ENCODE data around the gene KIF21B. TPM values are rescaled to one million over a fixed set of nuclear protein-coding genes. Genes with fewer than 3 reads are reported as not detected.

KIF21B gene
- total RNA-seq, 2 donors from 2014 or later = 1.6 to 3.4 TPM

DNA sequence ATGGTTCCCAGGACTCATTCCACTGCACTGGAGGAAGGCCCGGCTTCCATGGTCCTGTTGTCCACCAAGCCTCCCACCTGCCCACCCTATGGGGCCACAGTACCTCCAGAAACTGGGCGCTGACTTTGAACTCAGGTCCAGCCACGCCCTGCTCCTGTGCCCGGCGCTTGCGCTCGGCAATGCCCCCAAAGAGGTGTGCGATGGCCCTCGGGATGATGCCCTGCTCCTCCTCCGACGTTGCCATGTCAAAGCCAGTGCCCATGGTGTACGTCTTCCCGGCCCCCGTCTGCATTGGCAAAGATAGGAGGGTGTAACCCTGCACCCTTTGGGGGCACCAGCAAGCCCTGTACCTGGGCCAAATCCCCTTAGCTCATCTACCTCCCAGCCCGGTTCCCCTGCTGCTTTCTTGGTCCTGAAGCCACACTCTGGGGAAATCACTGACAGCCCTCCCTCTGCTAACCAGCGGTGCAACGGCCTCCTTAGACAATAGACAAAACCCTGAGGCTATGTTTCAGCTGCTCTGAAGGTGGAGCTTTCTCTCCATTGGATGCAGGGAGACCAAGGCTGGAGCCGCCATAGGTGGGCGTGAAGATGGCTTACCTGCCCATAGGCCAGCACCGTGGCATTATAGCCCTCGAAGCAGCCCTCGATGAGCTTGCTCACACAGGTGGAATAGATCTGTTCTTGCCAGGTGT lies 14.7 kb downstream of the KIF21B start:
- intact Hi-C loops (cut with DNase I) = no loop called here
- H3K4me3 ChIP-seq = no peak overlapping the region
- H3K9me3 ChIP-seq = no peaks in the 10 kb centered on the region
- WGBS, 2 donors = 88 to 92% methylated on average over 21 to 22 of the region's 22 CpGs
- H3K27me3 ChIP-seq = no peaks in the 10 kb centered on the region
- no peak for ATAC-seq
- H3K4me1 ChIP-seq = no peaks in the 10 kb centered on the region
- no peaks in the 10 kb centered on the region for H3K36me3 ChIP-seq (replicated peaks in 1 of 2; ENCODE audit: insufficient read depth in 1 of 2, low read depth in 2 of 2)
- TF ChIP-seq CTCF (IDR thresholded peaks at IDR 0.05) (no peak), POLR2A (IDR thresholded peaks at IDR 0.05) (no peak)
- no peak for DNase-seq
- H3K27ac ChIP-seq = no peak overlapping the region

DNA sequence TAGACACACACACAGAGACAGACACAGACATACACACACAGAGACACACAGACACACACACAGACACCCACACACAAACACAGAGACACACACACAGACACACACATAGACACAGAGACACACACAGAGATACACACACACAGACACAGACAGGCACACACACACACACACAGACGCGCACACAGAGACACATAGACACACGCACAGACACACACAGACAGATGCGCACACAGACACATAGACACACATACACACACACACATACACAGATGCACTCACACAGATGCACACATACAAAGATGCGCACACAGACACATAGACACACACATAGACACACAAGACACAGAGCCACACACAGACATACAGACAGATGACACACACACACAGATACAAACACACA lies 16.0 kb downstream of the KIF21B start:
- Histone ChIP-seq H3K36me3 (replicated peaks in 1 of 2; ENCODE audit: insufficient read depth in 1 of 2, low read depth in 2 of 2) (no peaks in the 10 kb centered on the region), H3K27ac (no peak overlapping the region), H3K4me1 (no peaks in the 10 kb centered on the region), H3K27me3 (no peaks in the 10 kb centered on the region), H3K4me3 (no peak overlapping the region), H3K9me3 (no peaks in the 10 kb centered on the region)
- intact Hi-C loops (cut with DNase I) = no loop called here
- TF ChIP-seq CTCF (IDR thresholded peaks at IDR 0.05) (no peak), POLR2A (IDR thresholded peaks at IDR 0.05) (no peak)
- ATAC-seq (no peak), DNase-seq (no peak)
- WGBS, 2 donors = 95 to 100% methylated on average over 5 of the region's 5 CpGs

DNA sequence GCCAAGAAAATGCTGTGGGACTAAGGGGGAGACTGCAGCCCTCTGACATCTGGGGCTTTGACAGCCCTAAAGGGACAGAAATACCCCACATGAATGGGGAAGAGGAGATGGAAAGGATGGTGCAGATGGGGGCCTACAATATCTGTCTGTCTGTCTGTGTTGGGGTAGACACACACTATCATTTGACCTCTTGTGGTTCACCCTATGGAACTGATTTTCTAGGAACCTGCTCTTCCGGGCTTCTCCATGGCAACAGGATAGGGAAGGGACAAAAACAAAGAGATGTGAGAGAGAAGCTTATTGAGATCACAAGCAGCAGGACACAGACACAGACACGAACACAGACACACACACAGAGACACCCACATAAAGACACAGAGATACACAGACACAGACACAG lies 17.1 kb downstream of the KIF21B start:
- Histone ChIP-seq H3K36me3 (replicated peaks in 1 of 2; ENCODE audit: insufficient read depth in 1 of 2, low read depth in 2 of 2) (no peaks in the 10 kb centered on the region), H3K27me3 (no peaks in the 10 kb centered on the region), H3K4me3 (no peak overlapping the region), H3K9me3 (no peaks in the 10 kb centered on the region), H3K27ac (no peak overlapping the region), H3K4me1 (no peaks in the 10 kb centered on the region)
- ATAC-seq (no peak), DNase-seq (no peak)
- WGBS, 2 donors = 63 to 66% methylated on average over 2 of the region's 2 CpGs
- intact Hi-C loops (cut with DNase I) = no loop called here
- TF ChIP-seq CTCF (IDR thresholded peaks at IDR 0.05) = no peak
- no peak for TF ChIP-seq POLR2A (IDR thresholded peaks at IDR 0.05)

DNA sequence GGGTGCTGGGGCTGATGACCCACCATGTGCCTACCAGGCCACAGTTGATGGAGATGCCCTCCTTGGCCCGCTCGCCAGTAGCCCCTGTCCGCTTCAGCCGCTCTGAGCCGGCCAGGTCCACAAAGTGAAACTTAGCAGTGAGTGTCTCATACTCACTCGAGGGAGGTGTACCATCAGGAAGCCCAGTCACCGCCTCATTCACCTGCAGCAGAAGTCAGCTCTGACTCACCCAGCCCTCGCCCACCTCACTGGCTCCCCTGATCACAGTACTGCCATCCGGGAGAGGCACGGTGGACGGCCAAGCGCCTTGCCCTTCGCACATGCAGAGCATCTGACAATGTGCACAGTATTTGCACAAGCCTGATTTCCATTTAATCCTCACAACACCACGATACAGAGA lies 18.8 kb downstream of the KIF21B start:
- Histone ChIP-seq H3K27ac (no peak overlapping the region), H3K9me3 (no peaks in the 10 kb centered on the region), H3K4me1 (no peaks in the 10 kb centered on the region), H3K4me3 (no peak overlapping the region), H3K27me3 (no peaks in the 10 kb centered on the region), H3K36me3 (replicated peaks in 1 of 2; ENCODE audit: insufficient read depth in 1 of 2, low read depth in 2 of 2) (no peaks in the 10 kb centered on the region)
- ATAC-seq = no peak
- intact Hi-C loops (cut with DNase I) = no loop called here
- 91 to 94% methylated on average over 9 to 14 of the region's 14 CpGs for WGBS, 2 donors
- TF ChIP-seq CTCF (IDR thresholded peaks at IDR 0.05) (no peak), POLR2A (IDR thresholded peaks at IDR 0.05) (no peak)
- DNase-seq = no peak

DNA sequence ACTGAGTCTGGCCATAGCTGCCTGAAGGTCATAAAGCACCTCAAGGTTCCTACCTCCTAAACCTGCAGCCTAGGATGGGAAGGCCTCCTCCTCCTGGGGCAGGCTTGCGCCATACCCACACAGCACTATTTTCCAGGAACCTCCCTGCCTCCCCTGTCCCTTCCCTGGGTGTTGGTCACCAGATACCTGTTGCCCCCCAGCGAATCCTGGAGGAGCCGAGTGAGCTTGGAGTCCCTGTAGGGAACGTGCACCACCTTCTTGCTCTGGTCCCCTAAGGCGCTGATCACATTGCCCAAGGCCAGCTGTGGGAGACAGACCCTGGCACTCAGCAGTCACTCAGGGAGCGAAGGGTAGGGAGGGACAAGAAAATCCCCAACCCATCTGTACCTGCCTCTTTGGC lies 19.4 kb downstream of the KIF21B start:
- no peak for DNase-seq
- H3K4me1 ChIP-seq = no peaks in the 10 kb centered on the region
- H3K27me3 ChIP-seq = no peaks in the 10 kb centered on the region
- TF ChIP-seq CTCF (IDR thresholded peaks at IDR 0.05) (no peak), POLR2A (IDR thresholded peaks at IDR 0.05) (no peak)
- WGBS, 2 donors = 96% methylated on average over 6 of the region's 6 CpGs
- no peaks in the 10 kb centered on the region for H3K36me3 ChIP-seq (replicated peaks in 1 of 2; ENCODE audit: insufficient read depth in 1 of 2, low read depth in 2 of 2)
- ATAC-seq = no peak
- no peak overlapping the region for H3K4me3 ChIP-seq
- intact Hi-C loops (cut with DNase I) = no loop called here
- no peak overlapping the region for H3K27ac ChIP-seq
- H3K9me3 ChIP-seq = no peaks in the 10 kb centered on the region
